HG02759 (cell line): ENCODE measurements around the gene OCA2.

Source experiments
- ATAC-seq: cut with Tn5 transposase; IDR thresholded peaks from one replicate; pipeline ENCODE4 v1.9.1; 2021; ENCODE audit warnings: mild to moderate bottlenecking, moderate library complexity; ENCODE audit not compliant: unreplicated experiment

Gene OCA2

DNA sequence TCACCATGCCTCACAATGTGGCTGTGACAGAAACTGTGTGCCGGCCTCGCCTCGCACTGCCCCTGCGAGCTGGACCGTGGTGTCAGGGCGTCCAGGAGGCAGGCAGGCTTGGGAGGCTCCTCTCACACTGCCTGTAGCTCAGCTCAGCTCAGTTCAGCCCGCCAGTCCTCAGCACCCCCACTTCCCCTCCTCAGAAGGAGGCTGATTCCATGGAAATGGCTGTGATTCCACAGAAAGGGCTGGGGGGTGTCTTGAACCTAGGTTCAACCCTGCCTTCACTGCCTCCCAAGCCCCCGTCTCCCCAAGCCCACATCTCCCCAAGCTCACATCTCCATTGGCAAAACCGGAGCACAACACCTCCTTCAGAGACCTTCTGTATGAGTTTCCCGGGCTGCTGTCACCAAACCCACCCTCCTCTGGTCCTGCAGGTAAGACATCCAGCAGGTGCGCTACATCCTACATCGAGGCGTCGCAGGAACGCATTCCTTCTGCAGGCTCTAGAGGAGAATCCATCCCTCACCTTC is 94.0 kb downstream of the OCA2 start:
- ATAC-seq = no peak

DNA sequence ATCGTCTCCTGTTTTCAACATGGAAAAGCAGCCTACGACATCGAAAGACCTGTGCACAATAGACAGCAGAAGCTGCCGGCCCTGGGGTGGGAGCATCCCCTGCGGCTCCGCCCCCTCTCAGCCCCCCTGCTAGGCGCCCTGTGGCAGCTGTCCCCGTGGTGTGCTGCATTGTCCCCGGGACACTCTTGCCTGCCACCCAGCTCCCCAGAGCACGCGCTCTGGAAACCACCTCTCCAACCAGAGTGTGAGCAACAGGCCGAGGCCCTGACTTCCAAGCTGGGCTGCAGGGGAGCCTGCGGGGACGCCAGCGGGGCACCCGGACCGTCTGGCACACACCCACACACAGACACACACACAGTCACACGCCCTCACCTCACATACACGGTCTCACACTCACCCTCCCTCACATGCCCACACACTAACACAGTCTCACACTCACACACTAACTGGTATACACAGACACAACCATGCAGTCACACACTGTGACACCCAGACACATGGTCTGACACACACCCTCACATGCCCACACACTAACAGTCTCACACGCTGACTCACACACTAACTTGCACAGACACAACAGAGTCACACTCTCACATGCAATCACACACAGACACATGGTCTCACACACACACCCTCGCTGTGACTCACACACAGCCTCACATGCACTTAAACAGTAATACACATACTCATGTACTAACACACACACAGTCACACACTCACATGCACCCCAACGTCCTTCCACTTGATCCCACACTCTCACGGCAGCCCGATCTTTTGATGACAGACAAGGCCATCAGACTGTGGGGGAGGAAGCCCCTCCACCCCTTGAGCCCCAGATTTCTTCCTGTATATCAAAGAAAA is 94.7 kb downstream of the OCA2 start:
- ATAC-seq = no peak

DNA sequence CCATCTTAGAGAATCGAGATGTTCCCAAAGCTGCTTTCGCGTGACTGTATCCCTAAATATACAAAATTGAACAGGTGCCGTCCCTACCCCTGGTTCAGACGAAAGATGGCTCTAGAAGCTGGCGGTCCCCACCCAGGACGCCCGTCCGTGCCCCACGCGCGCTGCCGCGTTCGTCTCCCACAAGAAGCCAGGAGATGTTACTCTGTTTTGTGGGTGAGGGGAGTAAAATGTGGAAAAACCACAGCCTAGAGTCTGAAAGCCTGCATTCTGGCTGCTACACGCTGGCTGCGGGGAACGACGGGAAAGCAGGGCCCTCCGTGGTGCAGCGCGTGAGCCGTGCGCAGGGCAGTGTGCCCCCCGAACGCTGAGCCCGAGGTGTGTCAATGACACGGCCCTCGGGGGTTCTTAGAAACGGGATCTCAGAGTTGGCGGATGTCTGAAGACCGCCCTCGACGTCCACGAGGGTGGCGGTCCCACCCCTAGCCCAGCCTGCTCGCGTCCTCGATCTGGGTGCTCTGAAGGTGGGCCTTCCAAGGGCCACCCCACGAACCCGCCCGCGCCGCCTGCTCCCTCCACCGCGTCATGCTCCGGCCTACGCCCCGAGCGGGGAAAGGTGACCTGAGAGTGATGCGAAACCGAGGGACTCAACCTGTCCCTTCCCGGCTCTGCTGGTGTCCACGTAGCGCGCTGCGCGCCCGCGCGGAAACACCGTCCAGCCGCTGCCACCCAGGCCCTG is 95.6 kb downstream of the OCA2 start:
- ATAC-seq = no peak

DNA sequence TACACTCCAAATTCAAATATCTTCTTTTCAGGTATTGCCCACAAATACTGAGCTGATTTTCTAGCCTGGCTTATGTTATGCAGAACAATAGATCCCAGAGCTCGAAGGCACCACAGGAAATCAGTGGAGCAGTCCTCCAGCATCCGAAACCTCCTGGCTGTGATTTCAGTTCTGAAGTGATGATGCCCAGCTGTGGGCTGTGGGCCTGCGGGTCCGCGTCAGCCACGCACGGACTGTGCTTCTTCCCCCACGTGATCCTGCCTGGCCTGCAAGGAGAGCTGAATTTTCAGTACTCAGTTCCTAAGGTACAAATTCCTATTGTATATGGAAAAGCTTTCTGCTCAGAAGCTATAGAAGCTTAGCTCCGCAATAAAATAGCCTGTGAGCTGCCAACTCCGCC is 96.2 kb downstream of the OCA2 start:
- ATAC-seq = no peak

DNA sequence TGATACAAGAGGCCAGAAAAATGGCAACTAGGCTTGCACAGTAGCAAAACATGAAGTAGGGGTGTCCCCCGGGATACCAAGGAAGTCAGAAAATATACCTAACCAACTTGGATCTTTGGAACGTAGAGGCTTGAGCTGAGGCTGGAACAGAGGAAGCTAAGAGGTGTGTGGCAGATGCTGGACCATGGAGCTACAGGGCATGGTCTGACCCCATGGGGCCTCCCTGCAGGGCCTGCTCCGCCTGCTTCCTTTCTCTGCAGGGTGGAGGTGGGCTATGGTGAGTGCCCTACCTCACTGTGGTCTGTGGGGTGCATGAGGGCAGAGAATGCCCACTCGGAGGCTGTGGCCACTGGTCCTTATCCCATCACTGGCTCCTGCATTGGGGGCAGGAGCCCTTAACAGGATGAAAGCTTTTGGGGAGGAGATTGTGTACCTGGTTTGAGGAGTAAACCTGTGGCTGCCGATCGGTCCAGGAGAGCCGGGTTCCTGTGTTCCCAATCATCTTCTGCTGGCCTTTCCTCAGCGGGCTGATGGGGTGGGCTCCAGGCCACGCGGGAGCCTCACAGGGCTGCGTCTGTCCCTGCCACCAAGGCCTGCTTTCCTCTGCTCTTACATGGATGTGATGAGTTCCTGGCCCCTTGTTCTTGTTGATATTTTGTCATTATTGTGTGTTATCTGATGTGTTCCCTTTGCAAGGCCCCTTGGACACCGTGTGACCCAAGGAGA is 96.8 kb downstream of the OCA2 start:
- no peak for ATAC-seq

DNA sequence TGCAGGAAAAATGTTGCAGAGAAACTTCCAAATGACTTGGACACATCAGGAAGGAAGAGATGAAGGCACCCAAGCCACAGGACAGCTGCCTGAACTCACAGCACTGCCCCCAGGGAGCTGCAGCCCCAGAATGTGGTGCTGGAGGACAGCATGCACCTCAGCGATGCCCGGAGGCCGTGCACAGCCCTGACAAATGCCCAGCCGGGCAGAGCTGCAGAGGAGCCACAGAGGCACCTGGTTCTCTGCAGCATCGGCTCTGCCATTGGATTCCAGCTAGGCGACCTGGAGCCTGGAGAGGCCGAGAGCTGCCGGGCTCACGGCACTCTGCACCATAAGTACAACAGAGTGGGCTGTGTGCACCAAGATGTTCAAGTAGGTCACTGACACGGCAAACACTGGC is 97.5 kb downstream of the OCA2 start:
- ATAC-seq = no peak

DNA sequence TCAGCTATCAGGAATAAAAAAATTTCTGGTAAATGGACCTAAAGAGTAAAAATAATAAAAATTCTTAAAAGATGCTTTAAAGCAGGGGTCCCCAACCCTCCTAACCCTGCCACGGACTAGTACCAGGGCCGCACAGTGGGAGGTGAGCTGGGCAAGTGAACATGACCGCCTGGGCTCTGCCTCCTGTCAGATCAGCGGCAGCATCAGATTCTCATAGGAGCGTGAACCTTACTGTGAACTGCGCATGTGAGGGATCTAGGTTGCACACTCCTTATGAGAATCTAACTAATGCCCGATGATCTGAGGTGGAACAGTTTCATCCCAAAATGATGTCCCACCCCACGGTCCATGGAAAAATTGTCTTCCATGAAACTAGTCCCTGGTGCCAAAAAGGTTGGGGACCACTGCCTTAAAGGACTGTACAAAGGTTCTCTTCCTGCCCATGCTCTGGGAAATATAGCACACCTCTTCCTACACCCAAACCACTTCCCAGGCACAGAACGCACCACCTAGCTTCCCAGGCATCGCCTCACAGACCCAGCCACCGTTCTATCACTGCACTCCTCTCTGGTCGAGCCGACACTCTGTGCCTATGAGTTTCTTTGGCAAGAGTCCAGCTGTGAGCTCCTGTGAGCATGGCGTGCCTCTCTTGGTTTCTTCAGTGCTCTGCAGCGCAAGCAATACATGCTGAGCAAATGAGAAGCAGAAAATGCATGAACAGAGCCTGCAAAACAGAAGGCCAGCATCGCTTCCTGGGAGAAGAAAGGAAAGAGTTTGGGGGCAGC is 104.9 kb downstream of the OCA2 start:
- ATAC-seq = no peak

DNA sequence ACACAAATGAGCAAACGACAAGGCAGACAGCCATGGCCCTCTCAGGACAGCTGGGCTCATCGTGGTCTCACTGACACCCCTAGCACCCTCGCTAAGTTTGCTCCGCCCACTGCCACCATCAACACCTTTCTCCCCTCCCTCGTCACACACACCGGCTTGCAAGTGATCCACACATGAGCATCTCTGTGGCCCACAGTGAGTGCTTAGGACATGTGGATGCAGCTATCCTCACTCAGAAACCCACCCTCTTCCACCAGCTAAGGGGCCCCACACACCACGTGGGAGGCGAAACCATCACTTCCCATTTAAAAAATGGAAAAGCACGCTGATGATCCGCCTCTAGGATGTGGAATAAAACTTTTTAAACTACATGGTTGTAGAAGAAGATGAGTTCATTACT is 105.6 kb downstream of the OCA2 start:
- ATAC-seq = no peak

DNA sequence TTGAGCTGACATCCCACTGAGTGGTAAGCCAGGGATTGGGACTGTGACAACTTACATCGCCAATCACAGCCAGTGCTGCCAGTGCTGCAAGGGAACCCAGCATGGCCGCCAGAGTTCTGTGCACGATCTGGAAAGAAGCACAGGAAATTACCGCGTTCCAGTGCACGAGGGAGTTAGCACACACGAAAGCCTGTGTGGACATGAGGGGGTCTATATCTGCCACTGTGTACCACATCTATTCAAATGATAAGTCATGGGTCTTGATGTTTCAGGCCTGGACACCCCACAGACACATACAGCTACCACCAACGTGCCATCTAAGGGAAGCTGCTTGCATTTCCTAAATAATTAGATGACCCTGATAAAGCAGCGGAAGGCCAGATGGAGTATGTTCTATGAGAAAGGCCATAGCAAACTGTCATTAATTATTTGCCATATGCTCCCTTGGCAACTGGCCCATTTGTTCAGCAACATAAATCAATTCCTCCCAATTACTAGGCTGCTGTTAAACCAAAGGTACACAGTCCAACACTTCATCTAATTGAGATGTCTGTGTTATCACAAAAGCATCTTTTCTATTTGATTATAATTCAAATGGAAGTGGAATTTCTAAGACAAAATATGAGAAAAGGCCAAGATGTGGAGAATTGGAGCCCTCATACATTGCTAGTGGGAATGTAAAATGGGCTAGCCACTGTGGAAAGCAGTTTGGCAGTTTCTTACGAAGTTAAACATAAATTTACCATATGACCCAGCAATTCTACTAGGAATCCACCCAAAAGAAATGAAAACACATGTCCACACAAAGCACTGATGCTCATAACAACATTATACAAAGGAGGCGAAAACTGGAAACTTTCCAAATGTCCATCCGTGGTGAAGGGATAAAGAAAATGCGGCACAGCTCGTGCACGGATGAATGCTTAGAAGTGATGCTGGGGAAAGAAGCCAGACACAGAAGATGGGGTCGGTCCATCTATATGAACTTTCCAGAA is 108.3 kb downstream of the OCA2 start:
- no peak for ATAC-seq

DNA sequence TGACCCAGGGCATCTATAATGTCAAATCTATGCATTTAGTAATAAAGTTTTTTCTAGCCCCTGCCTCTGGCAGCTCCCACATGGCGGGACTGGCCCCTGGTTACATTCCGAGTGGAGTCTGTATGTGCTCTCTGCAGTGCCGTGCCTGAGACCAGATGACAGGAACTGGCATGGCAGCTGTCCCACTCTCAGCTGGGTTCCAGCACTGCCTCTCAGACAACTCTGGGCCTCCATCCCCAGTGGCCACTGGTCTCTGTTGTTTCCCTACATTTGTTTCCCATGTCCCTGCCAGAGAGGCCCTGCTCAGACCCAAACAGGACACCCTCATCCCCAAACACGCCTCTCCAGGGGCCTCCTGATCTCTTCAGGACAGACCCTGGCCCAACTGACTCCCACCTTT is 109.3 kb downstream of the OCA2 start:
- no peak for ATAC-seq

DNA sequence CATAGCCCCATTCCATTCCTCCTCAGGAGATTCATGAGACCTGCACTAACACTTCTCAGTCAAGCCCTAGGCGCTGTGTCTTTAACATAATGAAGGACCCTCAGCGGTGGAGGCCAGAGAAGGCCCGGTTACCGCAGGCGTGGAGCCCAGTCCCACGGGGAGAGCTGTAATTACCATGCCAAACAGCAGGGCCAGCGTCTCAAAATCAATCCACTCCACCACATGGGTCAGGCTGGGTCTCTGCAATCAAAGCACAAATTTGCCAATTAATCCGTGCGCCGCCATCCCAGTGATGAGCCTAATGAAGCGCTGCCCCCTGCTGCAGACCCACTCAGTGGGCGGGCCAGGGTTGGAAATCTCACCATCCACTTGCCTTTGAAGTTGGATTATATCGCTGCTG is 109.7 kb downstream of the OCA2 start:
- no peak for ATAC-seq

DNA sequence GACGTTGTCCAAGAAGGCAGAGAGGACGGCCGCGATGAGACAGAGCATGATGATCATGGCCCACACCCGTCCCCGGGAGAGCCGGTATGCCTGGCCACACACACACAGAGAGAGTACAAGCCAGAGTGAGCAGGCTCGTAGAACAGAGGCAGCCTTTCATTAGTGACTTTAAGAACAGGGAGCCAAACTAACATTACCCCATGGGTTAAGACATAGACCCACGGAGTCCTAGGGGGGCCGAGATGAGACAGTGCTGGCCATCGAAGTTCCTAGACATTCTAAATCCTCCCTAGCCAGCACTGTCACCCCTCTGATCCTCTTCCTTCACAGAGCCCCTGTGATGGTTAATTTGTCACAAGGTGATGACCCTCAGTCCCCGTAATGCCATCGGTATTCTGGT is 114.0 kb downstream of the OCA2 start:
- ATAC-seq = no peak

DNA sequence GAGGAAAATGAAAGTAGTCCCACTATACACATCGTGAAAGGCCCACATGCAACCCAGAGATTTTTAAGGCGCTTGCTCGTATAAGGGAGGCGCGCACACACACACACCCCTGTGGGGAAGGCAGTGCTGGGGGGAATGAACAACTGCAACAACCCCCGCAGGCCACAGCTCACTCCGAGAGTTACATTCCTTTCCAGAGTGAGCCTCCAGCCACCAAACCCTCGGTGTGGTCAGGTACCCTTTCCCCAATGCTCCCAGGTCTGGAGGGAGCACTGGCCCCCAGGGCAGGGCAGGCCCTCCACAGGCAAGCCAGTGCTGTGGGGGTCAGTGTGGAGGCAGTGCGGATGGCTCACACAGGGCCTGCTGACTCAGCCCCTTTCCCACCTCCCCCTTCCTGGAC is 115.6 kb downstream of the OCA2 start:
- no peak for ATAC-seq

DNA sequence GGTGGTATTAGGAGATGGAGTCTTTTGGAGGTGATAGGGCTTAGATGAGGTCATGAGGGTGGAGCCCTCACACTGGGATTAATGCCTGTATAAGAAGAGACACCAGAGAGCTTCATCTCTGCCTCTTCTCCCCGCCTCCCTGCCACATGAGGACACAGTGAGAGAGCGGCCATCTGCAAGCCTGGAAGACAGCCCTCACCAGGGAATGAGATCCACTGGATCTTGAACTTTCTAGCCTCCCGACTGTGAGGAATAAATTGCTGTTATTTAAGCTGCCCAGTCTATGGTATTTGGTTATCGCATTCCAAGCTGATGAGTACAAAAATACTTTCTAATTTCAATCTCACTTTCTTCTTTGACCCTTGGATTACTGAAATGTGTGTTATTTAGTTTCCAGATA is 121.4 kb downstream of the OCA2 start:
- ATAC-seq = no peak

DNA sequence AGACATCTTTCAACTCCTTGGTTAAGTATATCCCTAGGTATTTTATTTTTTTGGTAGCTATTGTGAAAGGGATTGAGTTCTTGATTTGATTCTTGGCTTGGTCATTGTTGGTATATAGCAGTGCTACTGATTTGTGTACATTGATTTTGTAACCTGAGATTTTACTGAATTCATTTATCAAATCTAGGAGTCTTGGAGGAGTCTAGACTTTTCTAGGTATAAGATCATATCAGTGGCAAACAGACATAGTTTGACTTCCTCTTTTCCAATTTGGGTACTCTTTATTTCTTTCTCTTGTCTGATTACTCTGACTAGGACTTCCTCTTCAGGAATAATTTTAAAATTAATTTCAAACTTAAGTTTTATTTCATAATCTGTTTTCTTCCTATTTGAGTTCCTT is 125.2 kb downstream of the OCA2 start:
- no peak for ATAC-seq

DNA sequence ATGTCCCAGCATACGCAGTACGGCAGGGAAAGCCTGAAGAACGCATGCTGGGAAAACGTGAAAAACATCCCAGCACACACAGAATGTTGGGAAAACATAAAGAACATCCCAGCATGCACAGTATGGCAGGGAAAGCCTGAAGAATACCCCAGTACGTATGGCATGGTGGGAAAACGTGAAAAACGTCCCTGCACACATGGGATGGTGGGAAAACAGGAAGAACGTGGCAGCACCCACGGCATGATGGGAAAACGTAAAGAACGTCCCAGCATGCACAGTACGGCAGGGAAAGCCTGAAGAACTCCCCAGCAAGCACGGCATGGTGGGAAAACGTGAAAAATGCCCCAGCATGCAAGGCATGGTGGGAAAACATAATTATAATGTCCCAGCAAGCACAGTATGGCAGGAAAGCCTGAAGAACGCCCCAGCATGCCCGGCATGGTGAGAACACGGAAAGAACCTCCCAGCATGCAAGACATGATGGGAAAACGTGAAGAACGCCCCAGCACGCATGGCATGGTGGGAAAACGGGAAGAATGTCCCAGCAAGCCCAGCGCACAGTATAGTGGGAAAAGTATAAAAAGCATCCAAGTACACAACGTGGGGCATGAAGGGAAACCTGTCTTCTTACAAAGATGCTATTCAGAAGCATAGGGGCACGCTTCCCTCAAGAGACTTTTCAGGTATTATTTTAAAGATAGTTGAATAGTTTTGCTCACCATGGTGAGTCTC is 128.3 kb downstream of the OCA2 start:
- ATAC-seq = no peak

DNA sequence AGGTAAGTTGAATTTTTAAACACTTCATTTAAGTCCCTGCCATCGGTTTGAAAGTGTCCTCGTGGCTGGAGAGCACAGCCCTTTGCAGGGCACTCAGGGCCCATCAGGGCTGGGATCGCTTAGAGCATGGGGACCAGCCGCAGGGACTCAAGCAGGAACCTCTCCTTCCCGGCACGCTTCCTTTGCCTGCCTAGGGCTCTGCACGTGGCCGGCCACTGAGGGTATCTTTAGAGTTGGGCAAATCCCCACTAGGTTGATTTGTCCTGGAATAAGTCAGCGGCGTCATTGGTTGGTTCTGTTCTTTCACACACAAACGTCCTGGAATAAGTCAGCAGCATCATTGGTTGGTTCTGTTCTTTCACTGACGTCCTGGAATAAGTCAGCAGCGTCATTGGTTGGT is 131.6 kb downstream of the OCA2 start:
- ATAC-seq = no peak

DNA sequence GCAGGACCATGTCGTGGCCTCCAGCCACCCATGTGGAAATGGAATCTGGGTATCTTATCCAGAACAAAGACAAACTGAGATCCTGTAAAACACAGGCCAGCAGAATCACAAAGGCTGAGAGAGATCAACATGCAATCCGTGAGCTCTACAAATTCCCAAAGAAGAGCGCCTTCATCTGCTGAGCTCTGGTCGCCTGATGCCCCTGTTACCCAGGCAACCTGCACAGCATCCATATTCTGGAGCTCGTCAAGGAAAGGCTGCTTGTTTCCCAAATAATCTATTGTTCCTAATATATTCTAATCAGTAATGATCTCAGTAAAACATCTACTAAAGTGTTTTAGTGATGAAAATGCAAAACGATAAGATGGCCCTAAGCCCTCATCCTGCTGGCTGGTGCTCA is 133.6 kb downstream of the OCA2 start:
- no peak for ATAC-seq

DNA sequence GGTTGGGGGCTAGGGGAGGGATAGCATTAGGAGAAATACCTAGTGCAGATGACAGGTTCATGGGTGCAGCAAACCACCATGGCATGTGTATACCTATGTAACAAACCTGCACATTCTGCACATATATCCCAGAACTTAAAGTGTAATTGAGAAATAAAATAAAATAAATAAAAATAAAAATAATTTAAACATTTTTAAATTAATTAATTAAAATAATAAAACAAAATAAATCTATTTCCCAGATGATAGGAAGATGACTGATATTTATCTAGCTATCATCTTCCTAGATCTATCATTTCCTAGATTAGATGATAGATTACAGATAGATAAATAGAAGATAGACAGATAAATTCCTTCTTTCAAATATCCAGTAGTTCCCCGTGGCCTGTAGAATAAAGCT is 137.3 kb downstream of the OCA2 start:
- no peak for ATAC-seq
